ENCODE measurements around the gene TTC16. TPM values are rescaled to one million over a fixed set of nuclear protein-coding genes. Genes with fewer than 3 reads are reported as not detected.

TTC16 gene
- total RNA-seq, 1 experiment from 2014 or later = not detected

DNA sequence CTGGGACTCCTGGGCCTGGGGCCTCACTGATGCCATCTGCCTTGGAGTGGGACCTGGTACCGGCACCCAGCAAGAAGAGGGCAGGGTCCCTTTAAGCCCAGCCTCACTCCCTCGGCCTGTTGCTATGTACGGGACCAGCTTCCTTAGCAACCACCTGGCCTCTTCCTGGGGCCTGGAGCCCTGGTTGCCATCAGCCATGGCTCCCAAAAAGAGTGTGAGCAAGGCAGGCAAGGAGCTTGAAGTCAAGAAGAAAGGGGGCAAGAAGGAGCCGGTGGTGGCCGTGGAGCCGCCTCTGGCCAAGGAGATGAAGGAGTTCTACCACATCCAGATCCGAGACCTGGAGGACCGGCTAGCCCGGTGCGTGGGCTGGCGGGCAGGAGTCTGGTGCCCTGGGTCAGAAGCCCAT is 9.0 kb upstream of the TTC16 start, which contains the start of gene CFAP157:
CFAP157 (plus strand) TSS at position 153 of the 406 bp plus-strand sequence; CDS start at position 197, 44 bp downstream.
- no peak for DNase-seq
- no peaks in the 10 kb centered on the region for H3K9me3 ChIP-seq (replicated peaks)
- no peak within 1 kb of the TSS for H3K4me3 ChIP-seq
- no peak within 1 kb of the TSS for H3K27ac ChIP-seq
- H3K4me1 ChIP-seq = peaks cover 14% of the 10 kb centered on the region; the same call in 1 of the 2 replicates
- no peaks in the 10 kb centered on the region for H3K27me3 ChIP-seq
- no peaks in the 10 kb centered on the region for H3K36me3 ChIP-seq

DNA sequence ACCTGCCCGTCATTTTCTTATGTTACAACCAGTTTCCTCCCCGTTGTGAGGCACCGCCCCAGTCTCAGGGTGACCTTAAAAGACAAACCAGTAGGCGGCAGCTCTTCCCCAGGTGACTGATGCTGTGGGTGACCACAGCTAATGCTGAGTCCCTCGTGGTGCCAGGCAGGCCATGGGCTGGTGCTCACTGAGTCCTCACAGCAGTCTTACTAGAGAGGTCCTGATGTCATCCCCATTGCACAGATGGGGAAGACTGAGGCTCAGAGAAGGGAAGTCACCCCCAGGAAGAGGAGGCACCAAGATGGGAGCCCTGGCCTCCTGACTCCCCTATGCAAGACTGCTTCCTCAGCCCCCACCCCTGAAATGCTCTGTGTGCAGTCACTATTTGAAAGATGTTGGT is 8.1 kb upstream of the TTC16 start:
- Histone ChIP-seq H3K36me3 (no peaks in the 10 kb centered on the region), H3K4me3 (no peak overlapping the region)

DNA sequence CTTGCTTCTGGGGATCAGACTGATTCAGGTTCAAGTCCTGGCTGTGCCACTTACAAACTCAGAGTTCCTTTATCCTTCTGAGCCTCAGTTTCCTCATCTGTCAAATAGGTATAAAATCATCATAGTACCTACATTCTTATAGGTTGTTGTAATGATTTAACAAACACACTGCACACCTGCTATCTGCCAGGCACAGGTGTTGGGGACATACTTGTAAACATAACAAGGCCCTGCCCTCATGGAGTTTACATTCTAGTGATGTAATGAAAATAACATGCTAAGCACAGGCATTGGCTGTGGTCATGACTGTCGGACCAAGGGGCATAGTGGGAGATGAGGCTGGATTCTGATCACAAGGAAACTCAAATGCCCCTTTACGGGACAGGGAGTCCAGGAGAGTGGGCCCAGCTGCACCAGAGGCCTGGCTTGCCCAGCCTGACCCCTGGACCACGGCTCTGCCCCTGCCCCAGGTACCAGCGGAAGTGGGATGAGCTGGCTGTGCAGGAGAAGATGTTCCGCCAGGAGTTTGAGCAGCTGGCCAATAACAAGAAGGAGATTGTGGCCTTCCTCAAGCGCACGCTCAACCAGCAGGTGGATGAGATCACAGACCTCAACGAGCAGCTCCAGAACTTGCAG is 6.8 kb upstream of the TTC16 start:
- peaks cover 14% of the 10 kb centered on the region; the same call in 1 of the 2 replicates for H3K4me1 ChIP-seq
- no peak overlapping the region for H3K27ac ChIP-seq
- H3K4me3 ChIP-seq = no peak overlapping the region
- no peaks in the 10 kb centered on the region for H3K36me3 ChIP-seq
- no peaks in the 10 kb centered on the region for H3K9me3 ChIP-seq (replicated peaks)
- no peak for DNase-seq
- no peaks in the 10 kb centered on the region for H3K27me3 ChIP-seq

More for the DNA sequence above, 8.1 kb upstream of the TTC16 start:
- Histone ChIP-seq H3K9me3 (replicated peaks) (no peaks in the 10 kb centered on the region), H3K27me3 (no peaks in the 10 kb centered on the region), H3K27ac (no peak overlapping the region), H3K4me1 (peaks cover 14% of the 10 kb centered on the region; the same call in 1 of the 2 replicates)
- DNase-seq = no peak

DNA sequence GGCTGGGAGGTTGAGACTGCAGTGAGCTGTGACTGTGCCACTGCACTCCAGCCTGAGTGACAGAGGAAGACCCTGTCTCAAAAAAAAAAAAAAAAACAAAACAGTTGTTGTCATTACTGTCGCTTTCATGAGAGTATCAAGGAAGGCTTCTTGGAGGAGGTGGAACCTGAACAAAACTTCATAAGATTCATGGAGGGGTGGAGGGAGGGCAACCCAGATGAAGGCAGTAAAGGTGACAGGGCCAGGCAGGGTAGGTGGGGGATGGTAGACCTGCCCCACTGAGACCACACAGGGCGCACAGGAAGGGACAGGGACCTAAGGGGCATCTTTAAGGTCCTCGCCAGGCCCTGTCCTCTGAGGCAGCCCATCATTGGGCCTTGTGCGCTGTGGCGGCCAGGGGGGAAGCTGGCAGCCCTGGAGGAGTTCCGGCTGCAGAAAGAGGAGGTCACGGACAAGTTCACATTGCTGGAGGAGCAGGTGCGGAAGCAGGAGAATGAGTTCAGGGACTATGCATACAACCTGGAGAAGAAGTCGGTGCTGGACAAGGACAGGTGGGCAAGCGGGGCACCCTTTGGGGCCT is 5.6 kb upstream of the TTC16 start:
- Histone ChIP-seq H3K27ac (no peak overlapping the region), H3K9me3 (replicated peaks) (no peaks in the 10 kb centered on the region), H3K36me3 (no peaks in the 10 kb centered on the region), H3K4me3 (no peak overlapping the region), H3K27me3 (no peaks in the 10 kb centered on the region), H3K4me1 (peaks cover 14% of the 10 kb centered on the region; the same call in 1 of the 2 replicates)
- DNase-seq = no peak

DNA sequence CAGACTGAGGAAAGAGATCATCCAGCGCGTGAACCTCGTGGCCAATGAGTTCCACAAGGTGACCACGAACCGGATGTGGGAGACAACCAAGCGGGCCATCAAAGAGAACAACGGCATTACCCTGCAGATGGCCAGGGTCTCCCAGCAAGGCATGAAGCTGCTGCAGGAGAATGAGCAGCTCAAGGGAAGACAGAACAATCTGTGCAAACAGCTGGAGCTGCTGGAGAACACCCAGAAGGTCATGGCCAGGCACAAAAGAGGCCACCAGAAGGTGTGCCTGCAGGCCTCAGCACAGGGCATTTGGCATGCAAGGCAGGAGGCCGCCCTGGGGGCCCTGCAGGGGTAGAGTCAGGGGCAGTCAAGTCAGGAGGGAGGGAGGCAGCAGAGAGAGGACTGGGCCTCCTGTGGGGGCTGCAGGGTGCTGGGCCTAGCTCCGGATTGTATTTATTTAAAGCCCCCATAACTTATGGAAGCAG is 4.6 kb upstream of the TTC16 start:
- DNase-seq = no peak
- H3K4me1 ChIP-seq = peaks cover 8% of the 10 kb centered on the region; the same call in 1 of the 2 replicates
- no peaks in the 10 kb centered on the region for H3K36me3 ChIP-seq
- H3K4me3 ChIP-seq = no peak overlapping the region
- H3K27me3 ChIP-seq = no peaks in the 10 kb centered on the region
- H3K27ac ChIP-seq = no peak overlapping the region
- H3K9me3 ChIP-seq (replicated peaks) = no peaks in the 10 kb centered on the region

DNA sequence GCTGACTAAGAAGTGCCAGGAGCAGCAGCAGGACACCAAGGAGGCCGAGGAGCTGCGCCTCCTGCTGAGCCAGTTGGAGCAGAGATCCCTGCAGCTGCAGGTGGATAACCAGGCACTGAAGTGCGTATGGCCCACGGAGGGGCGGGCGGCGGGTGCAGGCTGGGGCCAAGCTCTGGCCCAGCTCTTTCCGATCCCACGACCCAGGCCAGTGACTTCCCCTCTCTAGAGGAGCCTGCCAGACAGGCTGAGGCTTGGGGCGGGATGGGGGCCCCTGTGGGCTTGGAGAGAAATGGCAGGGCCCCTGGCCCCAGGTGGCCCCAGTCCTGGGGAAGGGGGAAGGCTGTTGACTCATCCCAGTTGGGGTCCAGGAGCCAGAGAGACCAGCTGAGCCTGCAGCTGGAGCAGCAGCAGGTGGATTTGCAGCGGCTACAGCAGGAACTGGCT is 4.0 kb upstream of the TTC16 start:
- H3K4me1 ChIP-seq = peaks cover 8% of the 10 kb centered on the region; the same call in 1 of the 2 replicates
- no peaks in the 10 kb centered on the region for H3K36me3 ChIP-seq

DNA sequence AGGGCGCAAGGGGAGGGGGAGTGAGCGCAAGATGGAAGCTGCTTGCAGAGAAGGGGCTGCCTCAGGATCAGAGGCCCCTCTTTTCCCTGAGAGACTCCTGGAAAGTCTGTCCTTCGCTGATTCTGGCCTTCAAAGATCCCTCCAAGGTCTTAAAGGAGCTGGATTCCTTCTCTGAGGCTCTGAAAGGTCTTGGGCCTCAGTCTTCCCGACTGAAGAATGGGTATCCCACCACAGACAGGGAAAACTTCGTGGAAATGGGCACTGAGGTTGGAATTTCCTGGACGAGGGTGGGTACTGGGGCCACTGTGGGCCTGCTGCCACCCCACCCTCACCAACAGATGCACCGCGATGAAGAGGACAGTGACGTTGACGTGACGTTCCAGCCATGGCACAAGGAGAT is 3.5 kb upstream of the TTC16 start:
- DNase-seq = no peak
- H3K4me1 ChIP-seq = peaks cover 8% of the 10 kb centered on the region; the same call in 1 of the 2 replicates
- no peaks in the 10 kb centered on the region for H3K27me3 ChIP-seq
- no peaks in the 10 kb centered on the region for H3K36me3 ChIP-seq
- H3K27ac ChIP-seq = no peak overlapping the region
- no peaks in the 10 kb centered on the region for H3K9me3 ChIP-seq (replicated peaks)
- no peak overlapping the region for H3K4me3 ChIP-seq

More for the DNA sequence above, 4.0 kb upstream of the TTC16 start:
- H3K4me3 ChIP-seq = no peak overlapping the region
- no peaks in the 10 kb centered on the region for H3K9me3 ChIP-seq (replicated peaks)
- no peak overlapping the region for H3K27ac ChIP-seq
- DNase-seq = no peak
- H3K27me3 ChIP-seq = no peaks in the 10 kb centered on the region

DNA sequence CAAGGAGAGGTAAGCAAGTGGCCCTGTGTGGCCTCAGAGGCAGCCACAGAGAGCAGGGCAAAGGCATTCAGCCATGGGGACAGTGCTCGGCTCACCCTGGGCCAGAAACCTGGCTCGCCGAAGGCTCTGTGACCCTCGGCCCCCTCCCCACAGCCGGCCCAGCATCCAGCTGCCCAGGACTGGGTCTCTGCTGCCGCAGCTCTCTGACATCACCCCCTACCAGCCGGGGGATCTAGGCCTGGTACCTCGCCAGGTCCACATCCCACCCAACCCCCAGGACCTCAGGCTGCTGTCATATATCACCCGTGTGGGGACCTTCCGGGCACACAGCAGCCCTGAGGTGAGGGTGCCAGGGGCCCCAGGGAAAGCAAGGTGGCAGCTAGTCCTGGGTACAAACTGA is 3.0 kb upstream of the TTC16 start:
- no peak for DNase-seq
- Histone ChIP-seq H3K4me3 (no peak overlapping the region), H3K9me3 (replicated peaks) (no peaks in the 10 kb centered on the region), H3K27ac (no peak overlapping the region), H3K36me3 (no peaks in the 10 kb centered on the region), H3K4me1 (peaks cover 8% of the 10 kb centered on the region; the same call in 1 of the 2 replicates), H3K27me3 (no peaks in the 10 kb centered on the region)

DNA sequence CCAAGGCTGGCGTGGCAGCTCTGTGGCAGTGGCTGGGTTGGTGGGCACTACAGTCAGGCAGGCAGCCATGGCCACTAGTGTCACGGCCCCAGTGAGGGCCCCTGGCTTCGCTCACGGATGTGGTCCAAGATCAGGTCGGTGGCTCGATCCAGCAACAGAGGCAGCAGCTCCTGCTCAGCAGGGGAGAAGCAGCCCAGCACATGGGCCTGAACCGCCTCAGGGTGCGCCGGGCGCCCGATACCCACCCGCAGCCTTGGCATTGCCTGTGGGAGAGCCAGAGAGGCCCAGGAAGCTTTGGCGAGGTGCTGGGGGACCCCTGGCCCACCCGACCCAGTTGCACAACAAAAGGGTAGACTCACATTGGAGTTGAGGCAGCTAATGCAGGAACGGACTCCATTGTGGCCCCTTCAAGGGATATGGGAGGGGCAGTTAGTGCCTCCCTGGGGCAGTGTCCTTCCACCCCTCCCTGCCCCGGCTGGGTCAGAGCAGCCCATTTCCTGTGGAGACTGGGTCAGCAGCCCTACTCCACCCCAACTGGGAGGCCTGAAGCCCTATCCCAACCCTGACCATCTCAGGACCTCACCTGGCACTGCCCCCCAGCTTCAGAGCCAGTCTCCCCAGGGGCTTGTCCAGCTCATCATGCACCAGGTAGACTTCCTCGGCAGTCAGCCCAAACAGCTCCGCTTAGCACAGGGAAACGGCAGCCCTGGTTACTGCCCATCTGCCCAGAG is 1.7 kb upstream of the TTC16 start:
- DNase-seq = no peak
- no peaks in the 10 kb centered on the region for H3K36me3 ChIP-seq
- H3K4me1 ChIP-seq = peaks cover 8% of the 10 kb centered on the region; the same call in 1 of the 2 replicates
- no peak overlapping the region for H3K4me3 ChIP-seq
- no peak overlapping the region for H3K27ac ChIP-seq
- no peaks in the 10 kb centered on the region for H3K9me3 ChIP-seq (replicated peaks)
- no peaks in the 10 kb centered on the region for H3K27me3 ChIP-seq

DNA sequence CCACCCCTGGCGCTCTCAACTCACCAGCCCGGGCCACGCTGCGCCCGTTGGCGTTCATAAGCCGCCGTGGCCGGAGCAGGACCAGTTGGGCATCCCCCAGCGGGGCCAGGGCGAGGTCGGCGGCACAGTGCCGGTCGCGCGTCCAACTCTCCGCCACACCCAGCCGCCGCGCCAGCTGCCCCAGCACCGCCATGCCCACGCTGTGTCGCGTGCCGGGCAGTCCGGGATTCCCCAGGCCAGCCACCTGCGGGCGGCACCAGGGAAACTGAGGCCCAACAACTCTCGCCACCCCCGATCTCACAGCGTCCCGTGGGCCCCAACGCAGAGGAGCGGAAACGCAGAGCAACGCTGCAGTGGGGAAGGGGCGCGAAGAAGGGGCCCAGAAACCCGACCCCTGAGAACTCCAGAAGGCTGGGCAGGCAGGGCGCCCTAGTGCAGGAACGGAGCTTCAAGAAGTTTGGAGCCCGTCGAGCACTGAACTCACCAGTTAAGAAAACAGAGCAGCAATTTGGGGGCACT is 869 bp upstream of the TTC16 start:
- H3K27ac ChIP-seq = no peak overlapping the region
- no peaks in the 10 kb centered on the region for H3K36me3 ChIP-seq
- no peak for DNase-seq
- peak overlapping the region; percentile 65 for H3K4me3 ChIP-seq
- H3K4me1 ChIP-seq = peaks cover 8% of the 10 kb centered on the region; the same call in 1 of the 2 replicates
- no peaks in the 10 kb centered on the region for H3K27me3 ChIP-seq
- no peaks in the 10 kb centered on the region for H3K9me3 ChIP-seq (replicated peaks)

DNA sequence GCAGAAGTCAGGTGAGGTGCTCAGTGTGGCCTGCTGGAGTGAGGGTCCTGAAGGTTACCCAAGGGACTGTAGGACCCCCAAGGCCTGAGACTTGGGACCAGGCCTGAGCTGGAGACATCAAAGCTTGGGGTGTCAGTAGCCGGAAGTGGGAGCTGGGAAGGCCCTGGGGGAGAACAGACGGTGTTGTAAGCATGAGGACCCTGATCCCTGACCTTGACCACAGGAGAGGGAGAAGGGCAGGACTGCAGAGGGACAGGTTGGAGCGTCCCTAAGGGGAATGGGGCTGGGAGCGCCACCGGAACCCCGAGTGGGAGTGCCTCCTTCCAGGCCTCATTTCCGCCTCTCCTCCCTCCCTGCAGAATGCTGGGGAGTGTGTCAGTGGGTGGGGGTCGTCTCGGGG is 533 bp downstream of the TTC16 start:
- H3K27me3 ChIP-seq = peaks cover 3% of the 10 kb centered on the region; the same call in 1 of the 2 replicates
- DNase-seq = no peak
- no peaks in the 10 kb centered on the region for H3K9me3 ChIP-seq (replicated peaks)
- no peak overlapping the region for H3K27ac ChIP-seq
- H3K4me1 ChIP-seq = peaks cover 3% of the 10 kb centered on the region; the same call in 1 of the 2 replicates
- H3K4me3 ChIP-seq = no peak overlapping the region
- no peaks in the 10 kb centered on the region for H3K36me3 ChIP-seq

DNA sequence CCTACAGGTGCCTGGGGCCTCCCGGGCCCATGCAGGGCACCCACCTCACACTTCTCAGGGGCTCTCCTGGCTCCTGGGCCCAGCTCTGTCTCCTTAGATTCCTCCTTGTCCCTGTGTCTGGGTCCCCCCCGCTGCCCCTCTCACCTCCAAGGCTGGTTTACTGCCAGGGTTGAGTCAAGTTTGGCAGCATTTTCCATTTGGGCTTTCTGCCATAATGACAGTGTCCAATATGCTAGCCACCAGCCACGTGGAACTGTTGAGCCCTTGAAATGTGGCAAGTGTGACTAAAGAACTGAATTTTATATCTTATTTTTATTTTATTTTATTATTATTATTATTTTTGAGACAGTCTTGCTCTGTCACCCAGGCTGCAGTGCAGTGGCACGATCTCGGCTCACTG is 1.9 kb downstream of the TTC16 start:
- Histone ChIP-seq H3K4me3 (no peak overlapping the region), H3K9me3 (replicated peaks) (no peaks in the 10 kb centered on the region), H3K4me1 (no peaks in the 10 kb centered on the region), H3K27me3 (peaks cover 8% of the 10 kb centered on the region; the same call in 1 of the 2 replicates), H3K27ac (no peak overlapping the region), H3K36me3 (no peaks in the 10 kb centered on the region)
- DNase-seq = no peak

DNA sequence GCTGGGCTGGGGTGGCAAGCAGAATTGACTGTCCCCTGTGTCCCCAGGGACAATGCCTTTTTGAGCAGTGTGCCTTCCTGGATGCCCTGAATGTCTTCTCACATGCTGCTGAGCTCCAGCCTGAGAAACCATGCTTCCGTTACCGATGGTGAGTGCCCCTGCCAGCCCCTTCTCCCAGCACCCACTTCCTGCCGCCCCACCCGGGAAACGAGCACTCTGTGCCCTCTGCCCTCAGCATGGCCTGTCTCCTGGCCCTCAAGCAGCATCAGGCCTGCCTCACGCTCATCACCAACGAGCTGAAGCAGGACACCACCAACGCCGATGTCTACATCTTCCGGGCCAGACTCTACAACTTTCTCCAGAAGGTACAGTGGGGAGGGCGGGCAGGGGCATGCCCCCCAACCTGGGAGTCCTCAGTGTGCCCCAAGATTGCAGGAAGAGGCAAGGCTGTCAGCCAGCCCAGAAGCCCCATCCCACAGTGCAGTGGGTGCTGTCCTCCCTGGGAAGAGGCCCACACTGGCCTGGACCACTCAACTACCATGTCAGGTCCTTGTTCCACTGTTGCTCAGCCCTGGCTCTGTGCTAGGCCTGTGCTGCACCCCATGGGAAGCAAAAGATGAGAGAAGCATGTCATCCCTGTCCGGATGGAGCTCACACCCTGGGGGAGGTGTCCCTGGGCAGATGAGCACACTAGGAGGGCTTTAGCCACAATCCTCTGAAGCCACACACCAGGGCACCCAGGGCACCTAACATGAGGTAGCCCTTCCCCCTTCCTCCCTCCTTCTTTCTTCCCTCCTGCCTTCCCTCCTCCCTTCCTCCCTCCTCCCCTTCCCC is 4.4 kb downstream of the TTC16 start:
- no peak for DNase-seq
- Histone ChIP-seq H3K9me3 (replicated peaks) (no peaks in the 10 kb centered on the region), H3K27ac (no peak overlapping the region), H3K27me3 (peaks cover 12% of the 10 kb centered on the region), H3K4me1 (peaks cover 8% of the 10 kb centered on the region), H3K4me3 (no peak overlapping the region), H3K36me3 (no peaks in the 10 kb centered on the region)

DNA sequence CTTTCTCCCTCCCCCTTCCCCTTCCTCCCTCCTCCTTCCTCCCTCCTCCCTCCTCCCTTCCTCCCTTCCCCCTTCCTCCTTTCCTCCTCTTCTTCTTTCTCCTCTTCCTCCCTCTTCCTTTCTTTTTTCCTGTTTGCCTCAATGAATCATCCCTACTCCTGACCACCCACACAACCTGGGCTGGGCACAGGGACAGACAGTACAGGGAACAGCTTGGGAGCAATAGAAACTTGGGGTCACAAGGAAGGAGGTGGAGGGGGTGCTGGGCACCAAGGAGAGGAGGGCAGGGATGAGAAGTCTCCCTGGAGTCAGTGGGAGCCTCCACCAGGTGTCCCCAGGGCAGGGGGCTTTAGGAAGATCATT is 5.0 kb downstream of the TTC16 start:
- Histone ChIP-seq H3K4me1 (peaks cover 8% of the 10 kb centered on the region), H3K36me3 (no peaks in the 10 kb centered on the region), H3K27ac (no peak overlapping the region), H3K9me3 (replicated peaks) (no peaks in the 10 kb centered on the region), H3K27me3 (peaks cover 12% of the 10 kb centered on the region), H3K4me3 (no peak overlapping the region)
- DNase-seq = no peak

Measured in SJCRH30 (cell line).